IPS DF 6.9 (cell line): ENCODE results near the gene FUT3.

Experiments
- DNase-seq: peaks from one replicate; pipeline ENCODE4 v3.0.0-alpha.2; 2013; ENCODE audit warnings: low read depth, low spot score
- H3K27ac ChIP-seq: one replicate; pipeline ENCODE4 v1.5.1; 2013; ENCODE audit warnings: low read length, control low read depth
- H3K27me3 ChIP-seq: 2 replicates; pipeline ENCODE4 v1.6.1; 2013; ENCODE audit warnings: mild to moderate bottlenecking, low read length; ENCODE audit not compliant: control insufficient read depth, insufficient read depth
- H3K36me3 ChIP-seq: 2 replicates; pipeline ENCODE4 v1.6.1; 2013; ENCODE audit warnings: low read length; ENCODE audit not compliant: control insufficient read depth, insufficient read depth
- H3K4me1 ChIP-seq: 2 replicates; pipeline ENCODE4 v1.6.1; 2013; ENCODE audit warnings: low read length; ENCODE audit not compliant: control insufficient read depth, insufficient read depth
- H3K4me3 ChIP-seq: 2 replicates; pipeline ENCODE4 v1.5.1; 2013; ENCODE audit warnings: mild to moderate bottlenecking, low read length
- H3K9me3 ChIP-seq: 2 replicates; pipeline ENCODE4 v1.6.1; 2013; ENCODE audit warnings: low read length, inconsistent platforms; ENCODE audit not compliant: control insufficient read depth, insufficient read depth
- WGBS: extraction: QIAGEN DNeasy Blood & Tissue Kit; methylation state at CpG from one replicate; pipeline ENCODE4 v1.1.7; 2013; ENCODE audit warnings: mixed read lengths, missing lambda C conversion rate; ENCODE audit not compliant: insufficient read length, insufficient coverage; 5-methylcytosine and 5-hydroxymethylcytosine counted together

The FUT3 gene

DNA sequence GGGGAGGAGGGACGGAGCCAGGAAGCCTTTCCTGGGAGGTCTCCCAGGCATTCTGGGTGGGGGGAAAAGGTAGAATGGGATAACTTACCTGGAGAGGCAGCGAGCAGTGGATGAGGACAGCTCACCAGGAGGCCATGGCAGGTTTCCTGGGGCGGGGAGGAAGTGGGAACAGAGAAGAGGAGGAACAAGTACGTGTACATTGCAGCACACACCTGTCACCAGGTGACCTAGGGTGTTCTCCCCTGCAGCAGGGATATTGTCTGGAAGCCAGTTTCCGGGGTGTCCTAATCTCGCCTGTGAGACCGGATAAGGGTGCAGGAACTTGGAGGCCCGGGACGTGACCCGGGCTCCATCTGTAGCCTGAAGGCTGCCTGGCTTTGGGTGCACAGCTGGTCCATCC, at the start of gene FUT3:
TSS of gene FUT3 (minus strand) at position 148 of the 400 bp plus-strand sequence.
- no peak for DNase-seq
- Histone ChIP-seq H3K36me3 (no peaks in the 10 kb centered on the region), H3K4me3 (no peak within 1 kb of the TSS), H3K9me3 (no peaks in the 10 kb centered on the region), H3K27ac (no peak within 1 kb of the TSS), H3K27me3 (no peaks in the 10 kb centered on the region), H3K4me1 (no peaks in the 10 kb centered on the region)
- no CpG with 5 or more reads among the region's 10 CpGs for WGBS

DNA sequence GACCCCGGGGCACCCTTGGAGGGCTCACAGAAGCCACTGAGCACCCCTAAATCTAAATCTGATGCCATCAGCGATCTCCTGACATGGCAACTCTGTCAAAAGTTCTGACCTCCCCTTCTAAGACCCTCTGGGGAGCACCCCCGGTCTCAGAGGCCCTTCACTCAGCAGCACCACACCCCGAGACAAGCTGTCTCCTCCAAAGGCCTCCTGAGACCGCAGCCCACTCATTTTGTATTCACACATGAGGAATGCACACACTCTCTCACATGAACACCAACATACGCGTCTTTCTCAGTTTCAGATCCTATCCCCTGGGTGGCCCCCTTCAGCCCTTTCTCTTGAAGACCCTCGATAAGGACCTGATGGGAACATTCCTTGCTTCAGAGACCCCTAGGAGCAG, 49.7 kb upstream of the FUT3 start:
- H3K4me1 ChIP-seq = no peaks in the 10 kb centered on the region
- WGBS = no CpG with 5 or more reads among the region's 8 CpGs
- no peak for DNase-seq
- H3K4me3 ChIP-seq = no peak overlapping the region
- H3K27me3 ChIP-seq = no peaks in the 10 kb centered on the region
- H3K9me3 ChIP-seq = no peaks in the 10 kb centered on the region
- H3K27ac ChIP-seq = no peak overlapping the region
- H3K36me3 ChIP-seq = peaks cover 4% of the 10 kb centered on the region

DNA sequence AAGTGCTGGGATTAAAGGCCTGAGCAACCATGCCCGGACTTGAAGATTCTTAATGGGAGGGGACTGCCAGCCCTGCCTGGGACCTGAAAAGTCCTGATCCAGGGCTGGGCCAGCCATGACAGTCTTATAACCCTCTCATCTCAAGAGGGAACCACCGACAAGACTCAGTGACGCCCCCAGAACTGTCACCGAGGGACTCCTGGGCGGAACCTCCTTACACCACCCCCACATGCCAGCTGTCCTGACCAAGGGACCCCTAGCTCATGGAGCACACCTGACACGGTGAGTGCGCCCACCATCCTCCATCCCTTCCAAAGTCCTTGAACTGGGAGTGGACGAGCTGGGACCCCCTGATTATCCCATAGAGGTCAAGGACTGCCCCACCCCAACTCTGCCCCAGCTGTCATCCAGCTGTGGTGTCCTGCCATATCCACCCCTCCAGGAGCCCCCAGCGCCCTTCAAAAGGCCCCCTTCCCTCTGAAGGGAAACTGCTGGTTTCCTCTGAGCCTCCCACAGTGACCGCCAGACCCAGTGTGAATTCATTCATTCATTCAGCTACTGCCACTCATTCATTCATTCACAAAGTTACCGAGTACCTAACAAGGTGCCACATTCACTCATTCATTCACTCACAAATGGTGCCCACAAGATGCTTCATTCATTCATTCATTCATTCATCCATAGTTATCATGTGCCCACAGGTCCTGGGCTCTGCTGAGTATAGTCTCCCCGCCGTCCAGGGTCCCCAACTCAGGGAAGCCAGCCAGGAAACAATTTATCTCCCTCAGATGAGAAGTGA, 48.7 kb upstream of the FUT3 start:
- Histone ChIP-seq H3K4me3 (no peak overlapping the region), H3K36me3 (peaks cover 14% of the 10 kb centered on the region), H3K27me3 (no peaks in the 10 kb centered on the region), H3K9me3 (no peaks in the 10 kb centered on the region), H3K27ac (no peak overlapping the region), H3K4me1 (no peaks in the 10 kb centered on the region)
- DNase-seq = no peak
- WGBS = no CpG with 5 or more reads among the region's 13 CpGs

DNA sequence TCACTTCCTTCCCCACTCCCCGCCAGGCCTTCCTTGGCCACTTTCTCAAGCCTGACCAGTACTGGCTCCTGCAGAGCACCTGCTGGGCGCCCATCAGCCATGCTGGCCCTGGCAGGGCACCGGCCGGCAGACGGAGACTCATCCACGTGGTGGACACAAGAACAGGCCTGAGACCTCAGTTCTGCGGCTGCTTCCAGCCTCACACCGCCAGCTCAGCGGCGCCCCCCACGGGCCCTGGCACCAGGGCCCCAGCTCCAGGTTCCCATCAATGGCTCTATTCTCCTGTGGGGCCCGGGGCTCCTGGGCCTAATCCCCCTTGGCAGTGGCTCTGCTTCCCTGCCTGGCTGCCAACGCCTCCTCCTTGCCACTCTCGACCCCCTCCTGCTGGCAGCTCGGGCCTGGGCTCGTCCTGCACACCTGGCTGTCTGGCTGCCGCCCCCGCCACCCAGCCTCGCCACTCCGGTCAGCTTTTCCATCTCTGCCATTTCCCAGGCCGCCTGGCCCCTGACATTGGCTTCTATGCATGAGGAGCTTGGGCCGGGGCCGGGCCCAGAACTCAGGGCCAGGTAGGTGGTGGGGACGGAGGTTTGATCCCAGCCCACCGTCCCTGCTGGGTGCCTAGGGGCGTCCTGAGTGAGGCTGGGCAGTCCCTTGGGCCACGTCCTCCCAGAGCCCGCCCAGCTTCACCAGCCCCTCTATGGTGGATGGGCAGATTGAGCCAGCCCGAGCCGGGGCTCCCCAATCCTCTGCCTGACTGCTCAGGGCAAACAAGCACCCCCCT, 46.1 kb upstream of the FUT3 start:
- no peaks in the 10 kb centered on the region for H3K27me3 ChIP-seq
- H3K36me3 ChIP-seq = peaks cover 15% of the 10 kb centered on the region
- no peaks in the 10 kb centered on the region for H3K4me1 ChIP-seq
- no peak overlapping the region for H3K4me3 ChIP-seq
- no peaks in the 10 kb centered on the region for H3K9me3 ChIP-seq
- no CpG with 5 or more reads among the region's 30 CpGs for WGBS
- no peak overlapping the region for H3K27ac ChIP-seq
- DNase-seq = no peak

DNA sequence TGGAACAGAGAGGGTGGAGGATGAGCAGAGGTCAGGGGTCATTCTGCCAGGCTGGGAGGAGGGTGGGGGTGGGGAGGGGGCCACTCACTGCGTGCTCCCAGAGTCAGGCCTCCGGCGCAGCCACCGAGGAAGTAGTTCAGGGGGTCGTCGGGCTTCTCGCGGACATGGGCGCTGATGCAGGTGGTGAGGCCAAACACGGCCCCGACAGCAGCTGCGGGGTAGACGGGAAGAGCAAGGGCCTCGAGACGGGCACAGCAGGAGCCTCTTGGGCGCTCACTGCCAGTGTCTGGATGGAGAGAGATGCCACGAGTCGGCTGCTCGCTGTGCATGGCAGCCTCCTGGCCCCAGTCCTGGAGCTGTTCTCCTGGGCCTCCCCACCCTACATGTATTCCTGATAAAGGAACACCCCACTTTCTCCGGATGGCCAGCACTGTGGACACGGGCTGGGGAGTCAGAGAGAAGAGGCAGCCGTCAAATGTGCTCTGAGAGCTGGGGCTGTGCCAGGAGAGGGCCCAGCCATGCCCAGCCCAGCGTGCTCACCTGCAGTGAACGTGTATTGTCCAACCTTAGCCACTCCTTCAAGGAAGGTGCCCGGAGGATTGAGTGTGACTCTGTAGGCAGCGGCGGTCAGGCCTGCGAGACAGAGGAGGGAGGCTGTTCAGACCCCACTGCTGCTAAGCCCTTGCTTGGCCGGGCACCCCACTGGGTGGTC, 45.3 kb upstream of the FUT3 start:
- Histone ChIP-seq H3K4me1 (no peaks in the 10 kb centered on the region), H3K9me3 (no peaks in the 10 kb centered on the region), H3K27me3 (no peaks in the 10 kb centered on the region), H3K27ac (no peak overlapping the region), H3K36me3 (peaks cover 15% of the 10 kb centered on the region), H3K4me3 (no peak overlapping the region)
- no CpG with 5 or more reads among the region's 29 CpGs for WGBS
- no peak for DNase-seq

DNA sequence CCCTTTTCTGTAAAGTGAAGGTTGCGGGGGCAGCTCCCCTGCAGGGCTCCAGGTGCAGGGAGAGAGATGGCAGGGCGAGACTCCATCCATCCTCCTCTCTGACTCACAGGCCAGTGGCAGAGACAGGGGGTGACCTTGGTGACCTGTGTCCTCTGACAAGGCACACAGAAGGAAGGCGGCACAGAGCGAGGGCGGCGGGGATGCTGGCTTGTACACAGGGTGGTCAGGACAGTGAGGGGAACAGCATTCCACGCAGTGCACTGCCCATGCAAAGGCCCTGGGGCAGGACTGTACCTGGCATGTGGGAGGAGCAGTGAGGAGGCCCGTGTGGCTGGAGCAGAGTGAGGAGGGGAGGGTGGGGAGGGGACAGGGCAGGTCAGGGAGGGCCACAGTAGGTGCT, 44.6 kb upstream of the FUT3 start:
- no peaks in the 10 kb centered on the region for H3K9me3 ChIP-seq
- no peaks in the 10 kb centered on the region for H3K4me1 ChIP-seq
- DNase-seq = no peak
- no CpG with 5 or more reads among the region's 8 CpGs for WGBS
- H3K27me3 ChIP-seq = no peaks in the 10 kb centered on the region
- no peak overlapping the region for H3K27ac ChIP-seq
- no peak overlapping the region for H3K4me3 ChIP-seq
- H3K36me3 ChIP-seq = peaks cover 15% of the 10 kb centered on the region

DNA sequence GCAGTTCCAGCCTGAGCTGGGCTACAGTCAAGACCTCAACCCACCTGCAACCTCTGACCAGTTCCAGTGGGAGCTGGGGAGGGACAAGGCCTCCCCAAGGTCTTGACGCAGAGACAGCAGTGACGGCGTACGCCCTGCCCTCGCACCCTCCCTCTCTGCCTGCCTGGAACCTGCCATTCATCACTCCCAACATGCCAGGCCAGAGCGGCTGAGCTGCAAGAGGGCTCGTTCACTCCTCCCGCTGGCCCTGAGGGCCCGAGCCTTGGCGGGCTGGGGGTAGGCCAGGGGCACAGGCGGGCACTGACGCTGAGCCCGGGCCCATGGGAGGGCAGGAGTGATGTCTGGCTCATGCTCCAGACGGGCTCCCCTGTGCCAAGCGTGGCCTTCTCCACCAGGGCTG, 44.2 kb upstream of the FUT3 start:
- H3K4me1 ChIP-seq = no peaks in the 10 kb centered on the region
- no CpG with 5 or more reads among the region's 15 CpGs for WGBS
- H3K27ac ChIP-seq = no peak overlapping the region
- peaks cover 15% of the 10 kb centered on the region for H3K36me3 ChIP-seq
- H3K4me3 ChIP-seq = no peak overlapping the region
- DNase-seq = no peak
- no peaks in the 10 kb centered on the region for H3K9me3 ChIP-seq
- H3K27me3 ChIP-seq = no peaks in the 10 kb centered on the region

DNA sequence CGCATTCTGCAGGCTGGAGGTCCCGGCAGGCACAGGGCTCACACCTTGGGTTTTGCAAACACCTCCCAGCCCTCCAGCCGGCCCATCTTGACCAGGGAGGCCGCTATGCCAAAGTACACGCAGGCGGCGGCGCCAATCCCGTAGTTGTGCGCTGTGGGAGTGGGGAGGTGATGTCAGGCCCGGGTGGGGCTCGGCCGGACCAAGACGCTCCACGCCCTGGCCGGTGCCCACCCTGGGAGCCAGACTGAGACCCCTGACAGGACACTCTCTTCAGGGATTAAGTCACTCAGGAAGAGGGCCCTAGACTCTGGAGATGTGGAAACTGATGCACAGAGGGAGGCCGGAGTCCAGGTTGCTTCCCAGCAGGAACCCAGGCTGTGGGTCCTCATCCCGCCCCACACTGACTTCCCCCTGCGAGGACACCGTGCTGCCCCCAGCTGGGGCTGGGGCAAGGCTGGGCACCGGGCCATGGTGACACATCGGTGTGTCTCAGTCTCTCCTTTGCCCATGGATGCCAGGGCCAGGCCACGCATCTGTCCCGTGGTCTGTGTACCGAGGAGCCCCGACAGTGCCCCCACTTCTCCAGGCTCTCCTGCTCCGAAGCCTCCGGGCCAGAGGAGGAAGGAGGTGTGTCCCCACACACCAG, 43.6 kb upstream of the FUT3 start:
- DNase-seq = no peak
- Histone ChIP-seq H3K9me3 (no peaks in the 10 kb centered on the region), H3K27ac (no peak overlapping the region), H3K4me1 (no peaks in the 10 kb centered on the region), H3K27me3 (no peaks in the 10 kb centered on the region), H3K4me3 (no peak overlapping the region), H3K36me3 (peaks cover 15% of the 10 kb centered on the region)
- WGBS = no CpG with 5 or more reads among the region's 28 CpGs

DNA sequence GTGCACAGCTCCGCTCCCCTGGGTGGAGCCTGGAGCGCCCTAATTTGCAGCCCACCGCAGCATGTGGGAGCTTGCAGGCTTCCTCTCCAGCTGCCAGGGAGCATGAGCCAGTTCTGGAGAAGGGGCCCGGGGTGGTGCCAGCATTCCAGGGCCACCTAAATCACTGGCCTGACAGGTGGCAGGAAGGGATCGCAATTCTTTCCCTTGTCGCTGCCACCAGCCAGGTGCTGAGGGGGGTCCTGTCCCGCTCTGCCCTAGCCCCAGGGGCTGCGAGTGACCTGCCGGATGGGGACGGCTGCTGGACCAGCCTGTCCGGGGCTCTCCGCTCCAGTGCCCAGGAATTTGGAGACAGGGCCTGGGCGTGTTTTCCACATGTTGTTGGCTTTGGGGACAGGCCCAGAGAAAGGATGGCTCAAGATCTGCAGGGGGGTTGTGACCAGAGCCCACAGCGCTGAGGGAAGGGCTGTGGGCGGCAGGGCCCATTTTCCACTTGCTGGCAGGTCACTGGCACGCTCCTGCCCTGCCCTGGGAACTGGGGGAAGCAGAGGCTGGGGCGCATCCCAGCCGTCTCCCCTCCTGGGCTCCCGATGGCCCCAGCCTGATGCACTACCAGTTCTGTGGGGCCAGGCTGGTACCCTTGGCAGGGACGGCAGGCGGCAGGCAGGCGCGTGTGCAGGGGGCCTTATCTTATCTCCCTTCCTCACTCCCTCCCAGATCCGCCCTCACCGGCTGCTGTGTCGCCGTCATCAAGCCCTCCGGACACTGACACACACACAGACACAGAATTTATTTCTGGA, 42.9 kb upstream of the FUT3 start:
- Histone ChIP-seq H3K4me1 (no peaks in the 10 kb centered on the region), H3K36me3 (peaks cover 15% of the 10 kb centered on the region), H3K27me3 (no peaks in the 10 kb centered on the region), H3K4me3 (no peak overlapping the region), H3K9me3 (no peaks in the 10 kb centered on the region), H3K27ac (no peak overlapping the region)
- no peak for DNase-seq
- no CpG with 5 or more reads among the region's 28 CpGs for WGBS
